ENCODE measurements around the gene DGKA. TPM values are rescaled to one million over a fixed set of nuclear protein-coding genes. Genes with fewer than 3 reads are reported as not detected.

The DGKA gene
- total RNA-seq, 1 experiment from 2014 or later, result 25.9 TPM

DNA sequence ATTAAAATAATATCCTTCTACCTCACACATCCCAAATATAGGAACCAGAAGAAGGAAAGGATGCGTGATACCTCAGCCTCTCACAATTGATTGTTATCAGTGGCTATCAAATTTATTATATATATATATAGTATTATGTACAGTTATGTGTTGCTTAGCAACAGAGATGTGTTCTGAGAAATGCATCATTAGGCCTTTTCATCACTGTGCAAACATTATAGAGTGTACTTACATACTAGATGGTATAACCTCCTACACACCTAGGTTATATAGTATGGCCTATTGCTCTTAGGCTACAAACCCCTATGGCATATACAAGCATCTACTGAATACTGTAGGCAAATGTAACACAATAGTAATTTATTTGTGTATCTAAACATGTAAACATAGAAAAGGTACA, 37.2 kb upstream of the DGKA start:
- Histone ChIP-seq H4K8ac (replicated peaks; ENCODE audit: insufficient read length, low read depth, low read length) (no peak overlapping the region), H3T11ph (ENCODE audit: low read length) (no peak overlapping the region), H4K91ac (ENCODE audit: insufficient read length, low read depth, low read length) (no peak overlapping the region), H3K4me1 (ENCODE audit: insufficient read depth, low read length) (no peaks in the 10 kb centered on the region), H3K9me3 (ENCODE audit: control insufficient read depth, low read depth, low read length) (no peaks in the 10 kb centered on the region), H3K4ac (ENCODE audit: low read depth, low read length) (no peak overlapping the region), H2BK120ac (ENCODE audit: low read depth, low read length, poor library complexity, severe bottlenecking) (no peak overlapping the region), H2AK5ac (ENCODE audit: insufficient read length, low read length) (no peak overlapping the region), H2BK20ac (ENCODE audit: low read depth, low read length, poor library complexity, severe bottlenecking) (no peak overlapping the region), H3K18ac (ENCODE audit: insufficient read length, low read depth, low read length) (no peak overlapping the region), H3K9ac (ENCODE audit: extremely low read depth, insufficient read length, low read length) (no peak overlapping the region), H2BK5ac (ENCODE audit: insufficient read length, low read length) (no peak overlapping the region), H4K20me1 (ENCODE audit: control insufficient read depth, insufficient read depth, insufficient read length) (no peaks in the 10 kb centered on the region), H4K5ac (ENCODE audit: insufficient read length, low read depth, low read length) (no peak overlapping the region), H3K56ac (ENCODE audit: insufficient read length, low read depth, low read length) (no peak overlapping the region), H3K79me1 (ENCODE audit: insufficient read depth, low read depth, low read length, poor library complexity, severe bottlenecking) (no peaks in the 10 kb centered on the region), H3K27me3 (ENCODE audit: insufficient read depth, low read length) (no peaks in the 10 kb centered on the region), H2BK12ac (ENCODE audit: insufficient read length, low read depth, low read length) (no peak overlapping the region), H2BK15ac (ENCODE audit: low read depth, low read length) (no peak overlapping the region), H3K14ac (ENCODE audit: insufficient read depth, low read length) (no peak overlapping the region), H3K27ac (ENCODE audit: insufficient read length, low read depth, low read length) (no peak overlapping the region), H3K79me2 (ENCODE audit: insufficient read depth, low read length) (no peaks in the 10 kb centered on the region), H3K23ac (ENCODE audit: insufficient read length, low read depth, low read length) (no peak overlapping the region), H2AFZ (ENCODE audit: low read length) (no peak overlapping the region), H3K23me2 (ENCODE audit: insufficient read length, low read depth, low read length, poor library complexity, severe bottlenecking) (no peaks in the 10 kb centered on the region), H3K4me2 (ENCODE audit: insufficient read depth, insufficient read length, low read length) (no peak overlapping the region)
- no peaks in the 10 kb centered on the region for H3K9me3 Mint-ChIP-seq
- H3K4me1 Mint-ChIP-seq, result no peaks in the 10 kb centered on the region
- H3K27me3 Mint-ChIP-seq (ENCODE audit: low read depth), result no peaks in the 10 kb centered on the region
- no peak overlapping the region for H3K4me3 Mint-ChIP-seq
- no peak for DNase-seq
- TF ChIP-seq, protein P1, sequence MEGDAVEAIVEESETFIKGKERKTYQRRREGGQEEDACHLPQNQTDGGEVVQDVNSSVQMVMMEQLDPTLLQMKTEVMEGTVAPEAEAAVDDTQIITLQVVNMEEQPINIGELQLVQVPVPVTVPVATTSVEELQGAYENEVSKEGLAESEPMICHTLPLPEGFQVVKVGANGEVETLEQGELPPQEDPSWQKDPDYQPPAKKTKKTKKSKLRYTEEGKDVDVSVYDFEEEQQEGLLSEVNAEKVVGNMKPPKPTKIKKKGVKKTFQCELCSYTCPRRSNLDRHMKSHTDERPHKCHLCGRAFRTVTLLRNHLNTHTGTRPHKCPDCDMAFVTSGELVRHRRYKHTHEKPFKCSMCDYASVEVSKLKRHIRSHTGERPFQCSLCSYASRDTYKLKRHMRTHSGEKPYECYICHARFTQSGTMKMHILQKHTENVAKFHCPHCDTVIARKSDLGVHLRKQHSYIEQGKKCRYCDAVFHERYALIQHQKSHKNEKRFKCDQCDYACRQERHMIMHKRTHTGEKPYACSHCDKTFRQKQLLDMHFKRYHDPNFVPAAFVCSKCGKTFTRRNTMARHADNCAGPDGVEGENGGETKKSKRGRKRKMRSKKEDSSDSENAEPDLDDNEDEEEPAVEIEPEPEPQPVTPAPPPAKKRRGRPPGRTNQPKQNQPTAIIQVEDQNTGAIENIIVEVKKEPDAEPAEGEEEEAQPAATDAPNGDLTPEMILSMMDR (conservative IDR thresholded peaks at IDR 0.05), result no peak
- H3K27ac Mint-ChIP-seq, result no peak overlapping the region
- WGBS (ENCODE audit: extremely low coverage, insufficient read length, low lambda C conversion rate), result no CpG with 5 or more reads among the region's 1 CpG
- 0 out of 7 replicates have a peak, but pooled peaks cover 0 to 2% (median 0%) of the 10 kb centered on the region in 3 experiments for H3K36me3 Mint-ChIP-seq (ENCODE audit: insufficient read depth in 1 of 3, low read depth in 3 of 3)

Data from H9 (cell line).